ENCODE data around the gene BEAN1. TPM values are rescaled to one million over a fixed set of nuclear protein-coding genes. Genes with fewer than 3 reads are reported as not detected.

The BEAN1 gene, protein sequence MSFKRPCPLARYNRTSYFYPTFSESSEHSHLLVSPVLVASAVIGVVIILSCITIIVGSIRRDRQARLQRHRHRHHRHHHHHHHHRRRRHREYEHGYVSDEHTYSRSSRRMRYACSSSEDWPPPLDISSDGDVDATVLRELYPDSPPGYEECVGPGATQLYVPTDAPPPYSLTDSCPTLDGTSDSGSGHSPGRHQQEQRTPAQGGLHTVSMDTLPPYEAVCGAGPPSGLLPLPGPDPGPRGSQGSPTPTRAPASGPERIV
- 0.96 TPM in 1 of 2 replicates, not detected in the other for total RNA-seq

DNA sequence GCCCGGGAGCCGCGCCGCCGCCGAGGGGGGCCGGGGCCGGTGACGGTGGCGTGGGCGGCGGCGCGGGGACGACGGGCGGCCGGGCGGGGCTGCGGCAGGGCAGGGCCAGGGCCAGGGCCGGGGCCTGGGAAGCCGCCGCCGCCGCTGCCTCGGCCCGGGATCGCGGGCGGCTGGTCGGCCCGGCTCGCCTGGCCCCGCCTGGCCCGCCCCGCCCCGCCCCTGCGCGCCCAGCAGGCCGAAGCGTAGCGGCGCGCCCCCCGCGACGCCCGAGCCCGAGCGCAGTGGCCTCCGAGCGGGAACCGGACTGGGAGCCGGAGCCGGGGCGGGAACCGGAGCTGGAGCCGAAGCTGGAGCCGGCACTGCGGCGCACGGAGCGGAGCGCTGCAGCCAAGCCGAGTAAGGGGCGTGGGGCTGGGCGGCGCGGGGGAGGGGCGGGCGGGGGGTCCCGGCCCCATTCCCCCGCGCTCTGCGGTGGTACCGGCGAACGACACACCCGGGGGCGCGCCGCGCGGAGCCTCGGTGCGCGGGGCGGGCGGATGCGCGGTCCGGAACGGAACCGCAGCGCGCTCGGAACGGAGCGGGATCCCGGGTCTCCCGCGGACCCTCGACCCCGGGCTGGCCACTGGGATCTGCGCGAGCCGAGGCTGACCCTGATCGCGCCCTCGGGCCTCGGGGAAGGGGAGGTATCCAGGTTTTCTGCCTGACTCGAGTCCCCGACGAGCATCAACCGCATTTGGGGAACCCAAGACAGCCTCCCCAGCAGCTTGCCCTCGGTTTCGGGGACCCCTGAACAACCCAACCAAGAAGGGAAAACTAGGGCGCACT is at the start of gene BEAN1:
TSS of gene BEAN1 (plus strand) at position 260 of the 825 bp plus-strand sequence. CDS start 10,382 bp downstream, outside the sequence.

Other genes with a start within 250 kb of the BEAN1 start
- gene CDH5, start 60.6 kb upstream of the BEAN1 start, total RNA-seq, result 0.43 and 0.48 TPM in 2 replicates
- gene TK2, start 122.8 kb downstream of the BEAN1 start, total RNA-seq, result 14.7 and 21.4 TPM in 2 replicates
- 16.4 and 72.1 TPM in 2 replicates for gene CKLF, start 125.3 kb downstream of the BEAN1 start, total RNA-seq
- 1.7 TPM in 1 of 2 replicates, not detected in the other for gene CMTM1, start 139.1 kb downstream of the BEAN1 start, total RNA-seq
- gene CMTM2, start 152.2 kb downstream of the BEAN1 start, total RNA-seq, result not detected in 2 replicates
- 0.43 and 15.9 TPM in 2 replicates for gene CMTM3, start 177.4 kb downstream of the BEAN1 start, total RNA-seq